AG09309 (cell line): ENCODE measurements around the gene CACNA1C.

ENCODE experiments used
- DNase-seq: peaks from one replicate; pipeline ENCODE4 v3.0.0-alpha.2; 2010; ENCODE audit warnings: low read depth
- H3K4me3 ChIP-seq: 2 replicates; pipeline ENCODE4 v1.5.1; 2011; ENCODE audit warnings: mild to moderate bottlenecking, low read depth, low read length, moderate library complexity; ENCODE audit not compliant: control insufficient read depth
- CTCF ChIP-seq: IDR thresholded peaks from 2 replicates; pipeline ENCODE4 v1.5.1; 2011; ENCODE audit warnings: mild to moderate bottlenecking, low read depth, low read length, inconsistent platforms; ENCODE audit not compliant: insufficient read depth, control insufficient read depth; ENCODE audit errors: missing control alignments

Gene CACNA1C

DNA sequence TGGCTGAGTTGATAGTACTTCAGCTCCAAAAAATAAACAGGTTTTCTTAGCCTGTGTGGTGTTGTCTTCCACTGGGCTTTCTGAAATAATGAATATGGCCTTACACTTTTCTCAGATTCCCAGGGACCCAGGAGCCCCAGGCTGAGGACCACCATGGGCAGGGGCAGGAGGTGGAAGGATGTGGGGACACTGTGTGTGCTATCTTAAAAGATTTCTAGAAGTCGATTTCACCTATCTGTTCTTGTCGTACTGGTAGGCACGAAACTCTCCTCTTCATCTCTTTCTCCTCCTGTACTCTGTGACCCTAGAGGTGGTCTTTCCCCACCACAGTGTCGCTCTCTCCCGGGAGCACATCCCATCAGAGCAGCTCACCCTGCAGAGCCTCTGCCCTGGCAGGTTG, 634.3 kb downstream of the CACNA1C start:
- DNase-seq, result no peak
- H3K4me3 ChIP-seq, result no peak overlapping the region
- no peak for TF ChIP-seq CTCF

DNA sequence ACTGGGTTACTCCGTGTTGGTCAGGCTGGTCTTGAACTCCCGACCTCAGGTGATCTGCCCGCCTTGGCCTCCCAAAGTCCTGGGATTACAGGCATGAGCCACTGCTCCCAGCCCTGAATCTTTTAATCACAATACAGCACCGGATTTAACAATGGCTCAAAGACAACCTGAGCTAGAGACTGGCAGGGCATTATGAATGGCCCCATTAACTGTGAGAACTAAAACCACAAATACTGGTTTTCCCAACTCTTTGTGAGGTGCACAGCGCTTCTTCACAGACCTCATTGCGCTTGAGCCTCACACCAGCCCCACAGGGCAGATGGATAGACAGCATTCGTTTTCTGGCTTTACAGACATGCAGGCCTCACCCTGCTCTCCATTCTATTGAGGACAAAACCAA, 634.9 kb downstream of the CACNA1C start:
- no peak for DNase-seq
- no peak overlapping the region for H3K4me3 ChIP-seq
- no peak for TF ChIP-seq CTCF

- DNase-seq, result no peak
- no peak overlapping the region for H3K4me3 ChIP-seq
- TF ChIP-seq CTCF, result no peak
These were observed 635.7 kb downstream of the CACNA1C start for GRCh38 chr12:2688381-2688931.

DNA sequence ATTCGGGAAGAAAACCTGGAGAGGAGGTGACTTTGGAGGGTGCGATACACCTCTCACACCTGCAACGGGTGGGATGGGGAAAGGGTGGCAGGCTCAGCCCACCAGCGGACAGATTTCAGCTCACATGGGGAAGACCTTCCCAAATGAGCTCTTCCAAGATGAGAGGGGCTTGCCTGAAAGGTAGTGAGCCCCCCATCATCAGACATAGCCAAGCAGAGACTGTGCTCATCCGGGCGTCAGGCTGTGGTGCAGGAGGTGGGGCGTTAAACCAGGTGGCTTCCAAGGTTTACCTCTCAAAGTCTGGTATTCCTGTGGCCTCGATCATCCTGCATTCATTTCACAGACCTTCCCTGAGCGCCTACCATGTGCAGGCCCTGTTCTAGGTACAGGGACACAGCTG, 636.6 kb downstream of the CACNA1C start:
- no peak for DNase-seq
- no peak for TF ChIP-seq CTCF
- H3K4me3 ChIP-seq, result no peak overlapping the region

DNA sequence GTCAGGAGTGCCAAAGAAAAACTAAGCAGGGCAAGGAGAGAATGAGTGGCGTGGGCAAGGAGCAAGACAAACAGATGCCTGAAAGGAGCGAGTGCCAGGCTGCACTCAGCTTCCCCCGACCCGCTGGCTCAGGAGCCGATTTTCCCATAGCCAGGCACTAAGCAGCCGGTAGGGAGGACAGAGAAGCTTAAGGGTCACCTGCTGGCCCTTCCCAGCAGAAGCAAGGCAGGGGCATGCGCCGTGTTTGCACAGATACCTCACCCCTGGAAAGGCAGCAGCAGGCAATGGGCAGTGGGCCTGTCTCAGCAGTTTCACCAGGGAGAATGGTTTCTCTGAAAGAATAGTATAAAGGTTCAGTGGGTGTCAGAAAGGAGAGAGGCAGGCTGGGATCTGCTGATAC, 637.1 kb downstream of the CACNA1C start:
- DNase-seq, result no peak
- TF ChIP-seq CTCF, result no peak
- H3K4me3 ChIP-seq, result no peak overlapping the region

GRCh38 chr12:2690348-2691005, 637.7 kb downstream of the CACNA1C start:
- no peak for DNase-seq
- H3K4me3 ChIP-seq, result no peak overlapping the region
- no peak for TF ChIP-seq CTCF
